ENCODE results near the gene BCL11A.

- no peak for TF ChIP-seq CTCF (IDR thresholded peaks at IDR 0.05; ENCODE audit: insufficient read depth, low read depth, low read length)
- TF ChIP-seq EZH2 (IDR thresholded peaks at IDR 0.05; ENCODE audit: insufficient read depth, low read length): no peak
These were observed 77.1 kb downstream of the BCL11A start for GRCh38 chr2:60476206-60476954.
